ENCODE results near the gene IL12RB1.

The IL12RB1 gene

DNA sequence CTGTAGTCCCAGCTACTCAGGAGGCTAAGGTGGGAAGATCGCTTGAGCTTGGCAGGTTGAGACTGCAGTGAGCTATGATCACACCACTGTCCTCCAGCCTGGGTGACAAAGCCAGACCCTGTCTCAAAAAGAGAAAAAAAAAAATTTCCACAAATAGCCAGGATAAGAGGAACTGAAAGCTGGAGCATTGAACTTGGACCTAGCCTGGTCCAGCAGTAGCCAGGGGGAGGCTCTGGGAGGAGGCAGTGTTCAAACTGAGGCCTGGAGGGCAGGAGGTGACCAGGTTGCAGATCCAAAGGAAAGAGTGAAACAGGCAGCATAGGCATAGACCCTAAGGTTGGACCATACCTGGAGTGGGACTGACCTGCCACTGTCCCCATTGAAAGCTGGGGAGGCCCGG is 39.4 kb upstream of the IL12RB1 start:
- peaks cover 43% of the 10 kb centered on the region for H3K36me3 ChIP-seq (ENCODE audit: control insufficient read depth, low read length)
- no peak overlapping the region for H3K4me2 ChIP-seq (ENCODE audit: low read length)
- no peaks in the 10 kb centered on the region for H3K79me2 ChIP-seq (ENCODE audit: control insufficient read depth, low read length)
- no peaks in the 10 kb centered on the region for H3K27me3 ChIP-seq (ENCODE audit: control insufficient read depth, low read length)
- no peaks in the 10 kb centered on the region for H3K9me2 ChIP-seq (replicated peaks; ENCODE audit: control insufficient read depth, low read length)
- H3K4me1 ChIP-seq (ENCODE audit: control insufficient read depth, low read length), result 0 out of 2 replicates have a peak, but pooled peaks cover 3% of the 10 kb centered on the region
- H3K4me3 ChIP-seq (ENCODE audit: low read length), result no peak overlapping the region
- H4K20me1 ChIP-seq (ENCODE audit: control insufficient read depth, insufficient read depth, low read depth, low read length), result no peaks in the 10 kb centered on the region
- H3K9me3 ChIP-seq (ENCODE audit: control insufficient read depth, insufficient read depth, low read length), result no peaks in the 10 kb centered on the region
- no peaks in the 10 kb centered on the region for H3F3A ChIP-seq (ENCODE audit: control insufficient read depth, insufficient read depth)
- TF ChIP-seq, protein P1, sequence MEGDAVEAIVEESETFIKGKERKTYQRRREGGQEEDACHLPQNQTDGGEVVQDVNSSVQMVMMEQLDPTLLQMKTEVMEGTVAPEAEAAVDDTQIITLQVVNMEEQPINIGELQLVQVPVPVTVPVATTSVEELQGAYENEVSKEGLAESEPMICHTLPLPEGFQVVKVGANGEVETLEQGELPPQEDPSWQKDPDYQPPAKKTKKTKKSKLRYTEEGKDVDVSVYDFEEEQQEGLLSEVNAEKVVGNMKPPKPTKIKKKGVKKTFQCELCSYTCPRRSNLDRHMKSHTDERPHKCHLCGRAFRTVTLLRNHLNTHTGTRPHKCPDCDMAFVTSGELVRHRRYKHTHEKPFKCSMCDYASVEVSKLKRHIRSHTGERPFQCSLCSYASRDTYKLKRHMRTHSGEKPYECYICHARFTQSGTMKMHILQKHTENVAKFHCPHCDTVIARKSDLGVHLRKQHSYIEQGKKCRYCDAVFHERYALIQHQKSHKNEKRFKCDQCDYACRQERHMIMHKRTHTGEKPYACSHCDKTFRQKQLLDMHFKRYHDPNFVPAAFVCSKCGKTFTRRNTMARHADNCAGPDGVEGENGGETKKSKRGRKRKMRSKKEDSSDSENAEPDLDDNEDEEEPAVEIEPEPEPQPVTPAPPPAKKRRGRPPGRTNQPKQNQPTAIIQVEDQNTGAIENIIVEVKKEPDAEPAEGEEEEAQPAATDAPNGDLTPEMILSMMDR (IDR thresholded peaks at IDR 0.05; ENCODE audit: low read depth, low read length, poor library complexity, severe bottlenecking), result no peak
- no peak for TF ChIP-seq EZH2phosphoT487 (IDR thresholded peaks at IDR 0.05; ENCODE audit: borderline replicate concordance, low read length)
- H3K27ac ChIP-seq (ENCODE audit: low read depth, low read length), result no peak overlapping the region

DNA sequence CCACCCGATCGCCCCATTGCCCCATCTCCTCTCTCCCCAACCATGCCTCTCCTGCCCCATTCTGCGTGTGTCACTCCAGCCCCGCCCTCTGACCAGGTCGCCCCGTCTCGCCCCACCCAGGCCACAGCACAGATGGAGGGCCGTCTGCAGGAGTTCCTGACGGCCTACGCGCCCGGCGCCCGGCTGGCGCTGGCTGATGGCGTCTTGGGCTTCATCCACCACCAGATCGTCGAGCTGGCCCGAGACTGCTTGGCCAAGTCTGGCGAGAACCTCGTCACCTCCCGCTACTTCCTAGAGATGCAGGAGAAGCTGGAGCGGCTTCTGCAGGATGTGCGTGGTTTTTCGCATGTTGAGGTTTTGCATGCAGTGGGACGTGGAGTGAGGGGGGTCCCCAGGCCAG is 37.1 kb upstream of the IL12RB1 start:
- Histone ChIP-seq H3K9me3 (ENCODE audit: control insufficient read depth, insufficient read depth, low read length) (no peaks in the 10 kb centered on the region), H3K4me1 (ENCODE audit: control insufficient read depth, low read length) (peaks cover 15% of the 10 kb centered on the region), H3K4me2 (ENCODE audit: low read length) (no peak overlapping the region), H3K36me3 (ENCODE audit: control insufficient read depth, low read length) (peaks cover 33% of the 10 kb centered on the region), H3F3A (ENCODE audit: control insufficient read depth, insufficient read depth) (peaks cover 7% of the 10 kb centered on the region), H3K4me3 (ENCODE audit: low read length) (no peak overlapping the region), H3K27me3 (ENCODE audit: control insufficient read depth, low read length) (no peaks in the 10 kb centered on the region), H3K79me2 (ENCODE audit: control insufficient read depth, low read length) (peaks cover 10% of the 10 kb centered on the region), H4K20me1 (ENCODE audit: control insufficient read depth, insufficient read depth, low read depth, low read length) (no peaks in the 10 kb centered on the region; the same call in 1 of the 2 replicates), H3K27ac (ENCODE audit: low read depth, low read length) (no peak overlapping the region), H3K9me2 (replicated peaks; ENCODE audit: control insufficient read depth, low read length) (no peaks in the 10 kb centered on the region)
- no peak for TF ChIP-seq EZH2phosphoT487 (IDR thresholded peaks at IDR 0.05; ENCODE audit: borderline replicate concordance, low read length)
- TF ChIP-seq, protein P1 (IDR thresholded peaks at IDR 0.05; ENCODE audit: low read depth, low read length, poor library complexity, severe bottlenecking), result no peak

DNA sequence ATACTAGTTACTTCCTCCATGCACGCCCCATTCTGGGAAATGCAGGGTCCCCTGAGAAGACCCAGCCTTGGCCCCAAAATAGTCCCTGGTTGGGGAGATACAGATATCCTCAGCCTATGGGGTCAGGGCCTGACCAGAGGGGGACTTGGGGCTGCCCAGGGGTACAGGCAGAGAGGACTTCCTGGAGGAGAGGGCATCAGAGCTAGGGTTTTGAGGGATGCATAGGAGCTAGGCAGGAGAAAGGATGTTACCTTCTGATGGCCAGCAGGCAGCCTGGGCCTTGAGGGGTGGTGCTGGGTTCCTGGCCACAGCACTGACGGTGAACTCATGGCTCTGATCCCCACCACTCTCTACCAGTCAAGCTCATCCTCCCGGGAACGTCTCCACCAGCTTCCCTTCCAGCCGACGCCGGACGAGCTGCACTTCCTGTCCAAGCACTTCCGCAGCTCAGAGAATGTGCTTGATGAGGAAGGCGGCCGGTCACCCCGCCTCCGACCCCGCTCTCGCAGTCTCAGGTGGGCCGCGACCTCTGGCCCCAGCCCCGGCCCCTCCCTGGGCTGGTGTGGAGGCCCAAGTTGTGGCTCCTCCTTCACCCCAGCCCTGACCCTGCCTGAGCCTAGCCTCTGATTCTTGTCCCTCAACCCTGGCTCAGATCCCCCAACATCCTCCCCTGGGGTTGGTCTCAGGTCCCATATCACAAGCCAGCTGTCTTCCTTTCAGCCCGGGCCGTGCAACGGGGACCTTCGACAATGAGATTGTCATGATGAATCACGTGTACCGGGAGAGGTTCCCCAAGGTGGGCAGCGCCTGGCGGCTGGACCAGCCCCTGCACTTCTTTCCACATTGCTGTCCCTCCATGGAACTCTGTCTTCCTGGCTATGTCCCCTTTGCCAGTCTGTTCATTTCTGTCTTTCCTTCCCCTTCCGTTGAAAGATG is 36.4 kb upstream of the IL12RB1 start:
- Histone ChIP-seq H3K27me3 (ENCODE audit: control insufficient read depth, low read length) (no peaks in the 10 kb centered on the region), H3K27ac (ENCODE audit: low read depth, low read length) (no peak overlapping the region)

More for the DNA sequence above, 36.4 kb upstream of the IL12RB1 start:
- Histone ChIP-seq H3K4me3 (ENCODE audit: low read length) (no peak overlapping the region), H3K4me1 (ENCODE audit: control insufficient read depth, low read length) (peaks cover 22% of the 10 kb centered on the region), H4K20me1 (ENCODE audit: control insufficient read depth, insufficient read depth, low read depth, low read length) (no peaks in the 10 kb centered on the region; the same call in 1 of the 2 replicates), H3K4me2 (ENCODE audit: low read length) (no peak overlapping the region), H3K79me2 (ENCODE audit: control insufficient read depth, low read length) (peaks cover 17% of the 10 kb centered on the region), H3K36me3 (ENCODE audit: control insufficient read depth, low read length) (peaks cover 26% of the 10 kb centered on the region), H3F3A (ENCODE audit: control insufficient read depth, insufficient read depth) (peaks cover 10% of the 10 kb centered on the region), H3K9me3 (ENCODE audit: control insufficient read depth, insufficient read depth, low read length) (no peaks in the 10 kb centered on the region), H3K9me2 (replicated peaks; ENCODE audit: control insufficient read depth, low read length) (no peaks in the 10 kb centered on the region)
- no peak for TF ChIP-seq EZH2phosphoT487 (IDR thresholded peaks at IDR 0.05; ENCODE audit: borderline replicate concordance, low read length)
- TF ChIP-seq, protein P1 (IDR thresholded peaks at IDR 0.05; ENCODE audit: low read depth, low read length, poor library complexity, severe bottlenecking), result no peak
